GM19395 (cell line): ENCODE data around the gene GREB1.
"Not testable (repeated sequence)": the region's sequence is repeated elsewhere in the genome, so short reads cannot be mapped to it uniquely, and the experiment has no call there.

ENCODE experiments used
- ATAC-seq: cut with Tn5 transposase; IDR thresholded peaks from one replicate; pipeline ENCODE4 v1.9.1; 2021; ENCODE audit warnings: mild to moderate bottlenecking, moderate library complexity; ENCODE audit not compliant: unreplicated experiment

Gene GREB1

GRCh38 chr2:11658208-11659114 is 124.6 kb downstream of the GREB1 start:
- no peak for ATAC-seq

GRCh38 chr2:11659115-11659475 is 125.2 kb downstream of the GREB1 start:
- ATAC-seq: no peak

GRCh38 chr2:11659851-11660250 is 126.0 kb downstream of the GREB1 start:
- no peak for ATAC-seq

- ATAC-seq: not testable (repeated sequence)
These were observed 126.6 kb downstream of the GREB1 start for GRCh38 chr2:11660396-11660795.

- ATAC-seq: no peak
These were observed 128.1 kb downstream of the GREB1 start for GRCh38 chr2:11661891-11662435.

GRCh38 chr2:11662882-11663281 is 129.0 kb downstream of the GREB1 start:
- no peak for ATAC-seq

GRCh38 chr2:11663427-11663826 is 129.6 kb downstream of the GREB1 start:
- no peak for ATAC-seq

GRCh38 chr2:11665028-11665427 is 131.2 kb downstream of the GREB1 start:
- ATAC-seq: no peak

GRCh38 chr2:11665510-11666362 is 131.9 kb downstream of the GREB1 start:
- no peak for ATAC-seq

- no peak for ATAC-seq
These were observed 133.3 kb downstream of the GREB1 start for GRCh38 chr2:11667194-11667593.

GRCh38 chr2:11667866-11668637 is 134.2 kb downstream of the GREB1 start:
- no peak for ATAC-seq

GRCh38 chr2:11669454-11670291 is 135.8 kb downstream of the GREB1 start, which contains the start of gene NTSR2:
Gene NTSR2 (minus strand): TSS chr2:11670195. CDS start chr2:11670129, 66 bp downstream.
- ATAC-seq: no peak

GRCh38 chr2:11672407-11672806 is 138.6 kb downstream of the GREB1 start:
- ATAC-seq: no peak

GRCh38 chr2:11674983-11675382 is 141.1 kb downstream of the GREB1 start:
- ATAC-seq: no peak

GRCh38 chr2:11675423-11676112 is 141.7 kb downstream of the GREB1 start:
- no peak for ATAC-seq

GRCh38 chr2:11676640-11677039 is 142.8 kb downstream of the GREB1 start:
- no peak for ATAC-seq

GRCh38 chr2:11677136-11678055 is 143.6 kb downstream of the GREB1 start:
- no peak for ATAC-seq

- ATAC-seq: no peak
These were observed 144.6 kb downstream of the GREB1 start for GRCh38 chr2:11678306-11678960.
